Keratinocyte (primary cell): ENCODE measurements around the gene FAAP20. TPM values are rescaled to one million over a fixed set of nuclear protein-coding genes. Genes with fewer than 3 reads are reported as not detected.

Source experiments
- DNase-seq: peaks from one replicate; pipeline ENCODE4 v3.0.0-alpha.2; 2011; ENCODE audit warnings: low read depth, missing footprints, low spot score
- FAIRE-seq: peaks from 2 replicates; lab custom pipeline; 2011; peaks lifted over from hg19 to GRCh38; lab: Jason Lieb, UNC
- H2AFZ ChIP-seq: 2 replicates; pipeline ENCODE4 v1.6.0; 2012; ENCODE audit warnings: low read length, control low read depth, inconsistent platforms; ENCODE audit not compliant: control insufficient read depth
- H3K27ac ChIP-seq: 2 replicates; pipeline ENCODE4 v1.5.1; 2011; ENCODE audit warnings: low read length; ENCODE audit not compliant: control insufficient read depth, insufficient read depth
- H3K27me3 ChIP-seq: 3 replicates; pipeline ENCODE4 v1.6.0; 2011; ENCODE audit warnings: low read length; ENCODE audit not compliant: control insufficient read depth, insufficient read depth; ENCODE audit errors: extremely low read depth
- H3K36me3 ChIP-seq, 2 experiments: 2 replicates in 1 of 2; 3 replicates in 1 of 2; pipeline ENCODE4 v1.5.1; 2011; ENCODE audit warnings: low read length in 2 of 2, mild to moderate bottlenecking in 1 of 2; ENCODE audit not compliant: control insufficient read depth in 2 of 2, insufficient read depth in 2 of 2; ENCODE audit errors: extremely low read depth in 1 of 2
- H3K4me1 ChIP-seq: 3 replicates; pipeline ENCODE4 v1.5.1; 2011; ENCODE audit warnings: low read length; ENCODE audit not compliant: control insufficient read depth, insufficient read depth; ENCODE audit errors: extremely low read depth
- H3K4me2 ChIP-seq: 3 replicates; pipeline ENCODE4 v1.6.0; 2011; ENCODE audit warnings: low read depth, low read length; ENCODE audit not compliant: control insufficient read depth, insufficient read depth; ENCODE audit errors: extremely low read depth
- H3K4me3 ChIP-seq, 3 experiments: fragments of 200-600 bp in 1 of 3; sonication (generic) in 1 of 3; 2 replicates in 2 of 3; 3 replicates in 1 of 3; pipeline ENCODE4 v1.5.1; 2011 to 2016; ENCODE audit warnings: low read length in 3 of 3, mild to moderate bottlenecking in 3 of 3, control low read depth in 2 of 3, inconsistent platforms in 1 of 3, low read depth in 1 of 3, mixed read lengths in 1 of 3, mixed run types in 1 of 3, moderate library complexity in 1 of 3; ENCODE audit not compliant: control insufficient read depth in 2 of 3, insufficient read depth in 2 of 3; ENCODE audit errors: extremely low read depth in 1 of 3
- H3K79me2 ChIP-seq: 2 replicates; pipeline ENCODE4 v1.6.0; 2012; ENCODE audit warnings: low read length; ENCODE audit not compliant: control insufficient read depth, insufficient read depth
- H3K9ac ChIP-seq: 3 replicates; pipeline ENCODE4 v1.6.0; 2011; ENCODE audit warnings: low read length; ENCODE audit not compliant: control insufficient read depth, insufficient read depth; ENCODE audit errors: extremely low read depth
- H3K9me1 ChIP-seq: 3 replicates; pipeline ENCODE4 v1.6.0; 2011; ENCODE audit warnings: low read length; ENCODE audit not compliant: control insufficient read depth, insufficient read depth; ENCODE audit errors: extremely low read depth
- H3K9me3 ChIP-seq: 2 replicates; pipeline ENCODE4 v1.5.1; 2012; ENCODE audit warnings: low read depth, low read length; ENCODE audit not compliant: control insufficient read depth
- H4K20me1 ChIP-seq: 3 replicates; pipeline ENCODE4 v1.6.0; 2011; ENCODE audit warnings: low read length; ENCODE audit not compliant: control insufficient read depth, insufficient read depth; ENCODE audit errors: extremely low read depth
- CTCF ChIP-seq, 3 experiments: IDR thresholded peaks in 1 of 3; conservative IDR thresholded peaks in 1 of 3; optimal IDR thresholded peaks in 1 of 3; 2 replicates in 2 of 3; 3 replicates in 1 of 3; pipeline versions ENCODE3 to v1.5.1; 2011; ENCODE audit warnings: low read length in 3 of 3, mild to moderate bottlenecking in 3 of 3, moderate library complexity in 2 of 3, control low read depth in 1 of 3, inconsistent platforms in 1 of 3; ENCODE audit not compliant: insufficient read depth in 2 of 3; ENCODE audit errors: extremely low read depth in 1 of 3
- EZH2 ChIP-seq: IDR thresholded peaks from one replicate; pipeline ENCODE4 v1.6.1; 2012; ENCODE audit warnings: inconsistent platforms, mild to moderate bottlenecking, low read length, moderate library complexity
- dilution Hi-C: fragments of 300-500 bp; cut with MboI; formaldehyde crosslinking; loops from one replicate; pipeline ENCODE4 v1.7.0; 2020; ENCODE audit warnings: low sequenced_read_pairs; ENCODE audit not compliant: extremely low pct_ligation_motif_present
- polyA plus RNA-seq, 5 experiments: library from polyadenylated mRNA; depleted of rRNA in 3 of 5; stranded (reverse) in 3 of 5; stranded (forward) in 1 of 5; unstranded in 1 of 5; fragments of >200 nt; gene quantifications; 1 replicate in 1 of 5; 2 replicates in 3 of 5; 3 replicates in 1 of 5; pipeline versions ENCODE4 v1.2.1 to v1.2.3, GENCODE V29; 2011 to 2012; ENCODE audit warnings: missing spikeins in 2 of 5, low read depth in 1 of 5, low replicate concordance in 1 of 5

FAAP20 gene
- polyA plus RNA-seq, 1 donor (not counting 4 experiments of a cell fraction or from before 2014, with no cell fraction given): 7.3 TPM

GRCh38 chr1:2155788-2156187 is 38.8 kb downstream of the FAAP20 start:
- DNase-seq (no peak), FAIRE-seq (no peak)
- Histone ChIP-seq H3K4me3 (no peak overlapping the region), H3K36me3 (peaks cover 4 to 18% of the 10 kb centered on the region in 2 experiments), H4K20me1 (peaks cover 7% of the 10 kb centered on the region), H3K9me3 (no peaks in the 10 kb centered on the region), H3K9ac (no peak overlapping the region), H2AFZ (no peak overlapping the region), H3K4me2 (no peak overlapping the region), H3K79me2 (peaks cover 4% of the 10 kb centered on the region), H3K4me1 (no peaks in the 10 kb centered on the region), H3K27me3 (no peaks in the 10 kb centered on the region), H3K27ac (no peak overlapping the region), H3K9me1 (no peaks in the 10 kb centered on the region)
- TF ChIP-seq EZH2 (no peak), CTCF (optimal IDR thresholded peaks at IDR 0.05 in 1 of 3, IDR thresholded peaks at IDR 0.05 in 1 of 3, conservative IDR thresholded peaks at IDR 0.05 in 1 of 3; ENCODE audit: extremely low read depth in 1 of 3, insufficient read depth in 2 of 3, low read length in 3 of 3) (no peak)
- dilution Hi-C loops: no loop called here

GRCh38 chr1:2155147-2155598 is 39.4 kb downstream of the FAAP20 start:
- no peaks in the 10 kb centered on the region for H3K9me3 ChIP-seq
- H3K4me2 ChIP-seq: no peak overlapping the region
- FAIRE-seq: no peak
- H3K27me3 ChIP-seq: no peaks in the 10 kb centered on the region
- peaks cover 7% of the 10 kb centered on the region for H4K20me1 ChIP-seq
- H3K9me1 ChIP-seq: no peaks in the 10 kb centered on the region
- H3K36me3 ChIP-seq: peaks cover 5 to 21% of the 10 kb centered on the region in 2 experiments
- H2AFZ ChIP-seq: no peak overlapping the region
- peaks cover 4% of the 10 kb centered on the region for H3K79me2 ChIP-seq
- H3K9ac ChIP-seq: no peak overlapping the region
- no peak for TF ChIP-seq EZH2
- TF ChIP-seq CTCF (optimal IDR thresholded peaks at IDR 0.05 in 1 of 3, IDR thresholded peaks at IDR 0.05 in 1 of 3, conservative IDR thresholded peaks at IDR 0.05 in 1 of 3; ENCODE audit: extremely low read depth in 1 of 3, insufficient read depth in 2 of 3, low read length in 3 of 3): no peak
- H3K4me3 ChIP-seq: no peak overlapping the region
- DNase-seq: no peak
- dilution Hi-C loops: no loop called here
- H3K27ac ChIP-seq: no peak overlapping the region
- no peaks in the 10 kb centered on the region for H3K4me1 ChIP-seq
